T-helper 2 cell treated with Interferon-gamma antibody and Interleukin-4, amounts not matched to agents 100 ng/mL and 5 ng/mL, for 36 hours (primary cell): ENCODE results near the gene CATSPER3. TPM values are rescaled to one million over a fixed set of nuclear protein-coding genes. Genes with fewer than 3 reads are reported as not detected.

ENCODE experiments used
- intact Hi-C: fragments of 100-400 bp; cut with micrococcal nuclease; formaldehyde crosslinking; loops from one replicate; pipeline ENCODE4 v1.15.1; 2023
- total RNA-seq: library from RNA; stranded (reverse); gene quantifications from 2 replicates; pipeline ENCODE4 v1.2.3, GENCODE V29; 2022

Gene CATSPER3
- total RNA-seq, 1 donor from 2014 or later: 0.95 TPM

DNA sequence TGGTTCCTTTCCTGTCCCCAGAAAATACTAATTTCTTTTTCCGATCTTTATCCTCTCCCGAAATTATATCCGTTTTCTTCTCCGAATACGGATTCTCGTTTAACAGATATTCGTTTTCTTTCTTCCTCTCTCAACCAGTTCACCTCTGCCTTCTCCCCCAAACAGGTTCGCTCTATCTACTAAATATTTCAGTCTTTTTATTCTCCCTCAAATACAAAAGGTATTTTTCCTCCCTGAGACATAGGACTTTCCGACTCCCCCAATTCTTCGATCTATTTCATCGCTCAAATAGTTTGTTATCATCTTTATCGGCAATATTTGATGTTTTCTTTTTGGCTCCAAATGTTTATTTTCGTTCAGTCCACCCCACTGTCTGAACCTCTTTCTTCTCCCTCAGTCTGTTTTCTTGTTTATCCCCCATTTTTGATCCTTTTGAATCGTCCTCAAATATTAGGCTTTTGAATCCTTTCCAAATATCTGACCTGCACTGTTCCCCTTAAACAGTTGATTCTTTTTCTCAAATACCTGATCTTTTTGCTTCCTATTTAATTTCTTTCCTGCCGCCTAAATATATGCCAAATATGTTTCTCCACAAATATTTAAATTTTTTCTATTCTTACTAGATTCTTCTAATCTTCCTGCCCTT, 61.9 kb downstream of the CATSPER3 start:
- intact Hi-C loops: loop anchor here (5.0 to 10.0 kb wide), 4 partner anchors 65 to 508 kb away; partner anchors contain the start of genes CATSPER3 and NEUROG1

DNA sequence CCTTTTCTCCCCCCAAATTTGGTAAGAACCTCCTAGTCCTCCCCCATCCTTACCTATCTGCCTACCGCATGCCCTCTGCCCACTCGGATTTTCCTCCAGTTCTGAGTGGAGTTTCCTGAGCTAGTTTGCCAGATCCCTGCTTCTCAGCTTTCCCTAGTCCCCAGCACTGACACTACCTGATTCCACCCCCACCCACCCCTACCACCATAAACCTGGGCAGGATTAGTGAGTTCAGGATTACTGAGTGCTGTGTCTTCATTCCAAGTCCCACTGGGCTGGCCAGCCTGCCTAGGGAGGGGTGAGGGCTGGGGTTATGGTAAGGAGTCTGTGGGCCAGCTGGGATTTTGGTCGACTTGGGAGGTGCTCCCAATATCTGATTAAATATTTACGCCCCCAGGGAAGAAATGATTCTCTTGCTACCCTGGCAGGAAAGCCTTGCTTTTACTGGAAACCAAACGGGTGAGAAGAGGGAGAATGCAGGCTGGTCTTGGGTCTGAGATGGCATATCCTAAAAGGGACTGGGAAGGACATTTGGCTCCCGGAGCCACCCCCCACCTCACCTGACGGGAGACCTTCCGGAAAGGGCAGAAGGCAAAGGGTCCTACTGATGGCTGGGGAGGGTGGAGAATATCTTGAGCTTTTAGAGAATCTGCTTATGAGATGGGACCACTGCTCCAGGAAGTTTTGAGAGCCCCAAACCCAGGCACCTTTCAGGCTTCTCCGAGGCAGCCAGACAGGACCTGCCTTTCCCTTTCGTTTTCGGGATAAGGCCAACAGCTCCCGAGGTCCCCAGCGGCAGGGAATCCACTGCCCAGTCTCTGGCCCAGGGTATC, 62.6 kb downstream of the CATSPER3 start:
- intact Hi-C loops: loop anchor here (5.0 to 10.0 kb wide), 4 partner anchors 66 to 507 kb away; partner anchors contain the start of genes CATSPER3 and NEUROG1

DNA sequence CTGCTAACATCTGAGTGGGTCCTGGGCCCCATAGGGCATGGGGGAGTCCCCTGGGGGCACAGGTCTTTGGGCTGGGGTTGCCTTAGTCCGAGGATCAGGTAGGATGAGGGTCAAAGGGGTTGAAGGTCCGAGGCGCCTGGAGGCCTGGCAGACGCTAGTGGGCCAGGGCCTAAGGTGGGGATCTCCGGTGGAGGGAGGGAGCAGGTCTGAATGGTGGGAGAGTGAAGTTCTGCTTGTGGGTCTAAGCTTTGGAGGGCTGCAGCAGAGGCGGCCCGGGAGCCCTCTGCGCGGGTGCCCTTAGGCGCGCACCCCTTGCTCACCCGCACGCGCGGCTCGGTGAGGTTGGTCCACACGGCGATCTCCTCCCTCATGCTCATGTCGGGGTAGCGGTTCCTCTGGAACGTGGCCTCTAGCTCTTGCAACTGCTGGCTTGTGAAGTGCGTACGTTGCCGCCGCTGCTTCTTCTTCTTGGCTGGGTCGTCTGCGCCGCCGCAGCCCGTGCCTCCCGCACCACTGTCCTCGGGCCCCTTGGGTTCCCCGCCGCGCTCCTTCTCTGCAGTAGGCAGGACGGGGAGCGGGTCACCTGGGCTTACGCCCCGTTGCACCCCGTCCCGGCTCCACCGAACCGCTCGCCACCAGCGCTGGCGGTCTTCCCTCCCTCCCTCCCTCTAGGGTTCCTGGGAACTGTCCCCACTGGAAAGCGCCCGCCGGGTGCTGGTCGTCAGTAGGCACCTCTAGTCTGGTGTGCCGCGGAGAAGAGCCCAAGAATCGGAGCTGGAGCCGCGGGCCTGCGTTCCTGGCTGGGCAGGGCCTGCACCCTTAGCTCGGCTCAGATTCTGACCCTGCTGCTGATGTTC, 63.5 kb downstream of the CATSPER3 start:
- intact Hi-C loops: loop anchor here (5.0 to 10.0 kb wide), 4 partner anchors 66 to 506 kb away; partner anchors contain the start of genes CATSPER3 and NEUROG1

DNA sequence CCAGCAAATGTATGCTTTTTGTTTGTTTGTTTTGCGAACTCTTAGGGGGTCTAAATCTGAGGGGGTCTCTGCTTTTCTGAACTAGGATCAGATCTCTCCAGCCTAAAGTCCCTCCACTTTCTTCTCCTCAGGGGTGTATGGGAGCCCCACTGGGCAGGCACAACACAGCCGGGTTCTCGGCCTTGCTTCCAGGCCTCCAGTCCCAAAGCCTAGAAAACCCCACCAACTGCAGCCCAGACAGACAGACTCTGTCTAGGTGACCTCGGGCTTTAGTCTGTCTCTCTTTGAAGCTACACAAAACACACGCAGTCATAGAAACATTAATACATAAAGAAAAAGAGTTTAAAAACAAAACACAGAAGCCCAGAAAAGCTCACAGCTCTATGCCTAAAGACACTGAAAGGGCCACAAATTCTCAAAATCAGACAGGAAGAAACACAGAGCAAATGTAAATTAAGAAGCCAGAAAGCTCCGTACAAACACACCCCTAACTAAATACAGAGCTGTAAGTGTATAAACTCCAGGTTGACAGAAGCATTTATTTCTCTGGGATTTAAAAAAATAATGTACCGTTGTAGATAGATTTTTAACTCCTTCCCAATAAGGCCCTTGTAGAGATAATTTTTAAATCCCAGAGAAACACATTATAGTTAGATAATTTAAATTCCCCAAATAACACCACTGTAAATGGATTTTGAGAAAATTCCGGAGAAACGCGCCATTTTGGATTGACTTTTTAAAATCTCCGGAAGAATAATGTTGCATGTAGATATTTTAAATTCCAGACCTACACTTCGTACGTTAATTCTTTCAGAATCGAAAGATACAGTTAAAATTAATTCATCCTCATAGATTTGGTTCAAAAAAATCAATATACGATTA, 64.3 kb downstream of the CATSPER3 start:
- intact Hi-C loops: loop anchor here (5.0 to 10.0 kb wide), 4 partner anchors 67 to 505 kb away; partner anchors contain the start of genes CATSPER3 and NEUROG1

DNA sequence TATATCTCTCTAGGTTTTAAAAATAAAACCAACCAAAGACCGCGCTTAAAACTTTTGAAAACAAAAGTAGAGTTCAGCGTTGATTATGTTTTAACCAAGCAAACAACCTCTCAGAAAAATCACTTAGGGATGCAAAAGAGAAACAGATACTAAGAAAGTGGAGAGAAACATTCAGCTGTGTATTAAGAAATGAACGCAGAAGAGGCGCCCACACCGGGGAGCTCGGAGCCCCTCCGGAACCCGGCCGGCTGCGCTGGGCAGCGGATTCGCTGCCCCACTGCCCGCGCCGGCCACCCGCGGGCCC, 64.9 kb downstream of the CATSPER3 start:
- intact Hi-C loops: loop anchor here (5.0 to 10.0 kb wide), 4 partner anchors 68 to 505 kb away; partner anchors contain the start of genes CATSPER3 and NEUROG1

DNA sequence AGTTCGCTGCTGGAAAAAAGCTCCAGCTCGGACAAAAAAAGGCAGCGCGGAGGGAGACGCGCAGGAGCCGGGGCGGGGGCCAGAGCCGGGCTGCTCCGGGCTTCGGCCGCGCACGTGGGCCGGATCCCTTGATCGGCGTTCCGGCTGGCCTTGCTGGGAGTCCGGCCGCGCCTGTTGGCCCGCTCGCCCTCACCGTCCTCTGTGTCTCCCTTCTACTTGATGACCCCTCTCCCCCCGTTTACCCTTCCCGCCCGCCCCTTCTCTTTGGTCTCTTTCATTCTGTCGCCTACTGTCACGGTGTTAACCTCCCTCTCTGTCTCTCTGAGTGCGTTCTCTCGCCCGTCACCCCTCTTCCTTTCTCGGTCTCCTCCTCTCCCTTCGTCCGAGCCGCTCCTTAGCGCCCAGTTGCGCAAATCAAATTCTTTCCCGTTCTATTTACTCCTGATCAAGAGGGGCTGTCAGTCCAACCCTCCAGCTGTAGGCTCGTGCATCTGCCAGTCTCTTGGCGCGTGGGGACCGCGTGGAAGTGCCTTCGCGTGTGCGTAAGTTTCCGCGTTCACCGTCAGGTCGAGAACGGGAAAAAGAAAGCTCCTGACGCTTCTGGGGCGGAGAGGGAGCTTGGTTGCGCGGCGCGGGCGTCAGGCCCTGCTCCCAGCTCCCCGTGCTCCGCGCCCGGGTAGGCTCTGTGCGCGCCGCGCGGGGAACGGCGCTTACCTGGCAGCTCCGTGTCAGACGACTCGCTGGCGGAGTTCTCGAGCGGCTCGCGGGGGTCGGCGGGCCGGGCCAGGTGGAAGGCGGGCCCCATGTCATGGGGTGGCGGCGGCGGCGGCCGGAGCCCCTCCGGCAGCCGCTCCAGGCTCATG, 65.5 kb downstream of the CATSPER3 start:
- intact Hi-C loops: loop anchor here (5.0 to 10.0 kb wide), 4 partner anchors 68 to 504 kb away; partner anchors contain the start of genes CATSPER3 and NEUROG1

DNA sequence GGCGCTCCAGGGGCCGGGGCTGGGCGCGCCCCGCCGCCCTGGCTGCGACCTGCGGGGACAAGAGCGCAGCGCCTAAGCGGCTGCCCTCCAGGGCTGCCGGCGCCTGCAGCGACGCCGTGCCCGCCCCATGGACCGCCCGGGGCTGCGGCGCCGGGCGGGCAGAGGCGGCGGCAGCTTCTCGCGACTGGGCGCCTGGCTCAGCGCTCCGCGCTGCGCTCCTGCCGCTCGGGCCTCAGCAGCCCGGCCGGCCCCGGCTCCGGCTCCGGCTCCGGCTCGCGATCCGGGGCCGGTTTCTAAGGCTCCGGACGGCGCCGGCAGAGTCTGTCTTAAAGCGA, 66.2 kb downstream of the CATSPER3 start, which contains the start of gene PITX1:
Gene PITX1 (minus strand): TSS at position 328 of the 335 bp plus-strand sequence. CDS start 347 bp downstream, outside the sequence.
- intact Hi-C loops: loop anchor here (5.0 to 10.0 kb wide), 4 partner anchors 69 to 503 kb away; partner anchors contain the start of genes CATSPER3 and NEUROG1

DNA sequence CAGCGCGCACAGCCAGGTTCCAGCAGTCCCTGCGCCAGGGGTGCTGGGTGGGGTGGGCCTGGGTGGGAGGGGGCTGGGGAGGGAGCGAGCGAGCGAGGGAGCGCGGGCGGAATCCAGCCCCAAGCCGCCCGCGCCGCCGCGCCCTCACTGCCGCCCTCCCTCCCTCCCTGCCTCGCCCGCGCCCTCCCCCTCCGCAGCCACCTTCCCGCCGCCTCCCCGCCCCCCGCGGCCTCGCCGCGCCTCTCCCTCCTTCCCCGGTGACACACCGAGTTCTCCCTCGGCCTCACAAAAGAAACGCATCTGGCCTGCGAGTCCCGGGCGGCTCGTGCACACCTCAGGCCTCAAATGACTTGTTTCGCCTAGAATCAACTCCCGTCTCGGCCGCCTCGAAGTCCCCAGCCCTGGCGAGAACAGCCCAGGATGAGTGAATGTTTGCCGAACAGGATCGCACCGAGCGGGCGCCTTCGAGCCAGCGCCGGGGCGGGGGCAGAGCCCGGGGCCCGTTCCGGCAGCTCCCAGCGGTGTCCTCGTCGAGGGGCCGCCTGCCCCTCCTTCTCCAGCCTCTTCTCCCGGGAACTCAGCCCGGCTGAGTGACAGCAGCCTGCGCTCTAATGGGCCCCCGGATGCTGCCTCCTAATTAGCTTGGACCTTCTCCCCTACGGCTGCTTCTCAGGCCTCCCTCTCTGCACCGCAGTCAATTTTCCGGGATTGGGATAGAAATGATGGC, 66.7 kb downstream of the CATSPER3 start:
- intact Hi-C loops: loop anchor here (5.0 to 10.0 kb wide), 4 partner anchors 70 to 503 kb away; partner anchors contain the start of genes CATSPER3 and NEUROG1

DNA sequence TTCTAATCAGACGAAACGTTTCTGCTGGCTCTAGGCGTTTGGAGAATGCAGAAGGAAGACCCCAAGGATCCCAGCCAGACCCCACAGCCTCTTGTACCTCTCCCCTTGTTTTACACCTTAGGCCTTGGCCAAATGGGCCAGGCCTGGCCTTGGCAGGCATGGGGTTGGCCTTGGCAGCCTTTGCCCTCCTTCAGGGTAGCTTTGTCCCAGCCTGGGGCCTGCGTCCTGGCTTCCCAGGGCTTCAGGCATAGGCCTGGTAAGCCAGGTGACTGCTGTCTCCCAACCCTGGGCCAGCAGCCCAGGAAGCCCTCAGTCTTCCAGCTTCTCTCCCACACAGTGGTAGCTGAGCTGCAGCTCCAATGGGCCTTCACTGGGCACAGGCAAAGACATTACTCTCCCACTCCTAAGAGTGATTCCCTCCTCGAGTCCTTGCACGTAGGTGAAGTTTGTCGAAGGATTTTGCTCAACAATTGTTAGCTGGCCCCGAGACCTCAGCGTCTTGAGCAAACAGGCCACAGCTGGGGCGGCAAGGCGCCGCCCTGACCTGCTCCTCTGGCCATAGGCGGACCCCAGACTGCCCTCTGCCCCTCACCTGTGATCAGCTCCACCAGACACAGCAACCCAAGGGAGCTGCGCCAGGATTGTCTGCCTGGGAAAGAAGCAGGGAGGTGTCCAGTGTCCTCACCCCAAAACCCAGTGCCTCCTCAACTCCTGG, 67.4 kb downstream of the CATSPER3 start:
- intact Hi-C loops: loop anchor here (5.0 to 10.0 kb wide), 4 partner anchors 70 to 502 kb away; partner anchors contain the start of genes CATSPER3 and NEUROG1

DNA sequence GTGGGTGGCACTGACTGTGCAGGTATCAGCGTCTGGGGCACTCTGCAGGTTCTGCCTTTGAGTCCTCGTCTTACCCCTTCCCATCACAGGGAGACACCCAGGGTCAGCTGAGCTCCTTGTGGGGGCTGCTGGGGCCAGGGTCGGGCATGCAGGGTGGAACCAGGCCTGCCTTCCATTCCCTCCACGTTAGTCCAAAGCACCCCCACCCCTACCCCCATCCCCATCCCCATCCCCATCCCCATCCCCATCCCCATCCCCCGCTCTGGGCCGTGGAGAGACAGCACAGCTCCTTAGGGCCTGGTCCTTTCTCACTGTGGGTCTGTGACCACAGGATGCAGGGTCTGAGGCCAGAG, 67.9 kb downstream of the CATSPER3 start:
- intact Hi-C loops: loop anchor here (10.0 kb wide), 2 partner anchors 71 to 159 kb away; partner anchors contain the start of gene CATSPER3

DNA sequence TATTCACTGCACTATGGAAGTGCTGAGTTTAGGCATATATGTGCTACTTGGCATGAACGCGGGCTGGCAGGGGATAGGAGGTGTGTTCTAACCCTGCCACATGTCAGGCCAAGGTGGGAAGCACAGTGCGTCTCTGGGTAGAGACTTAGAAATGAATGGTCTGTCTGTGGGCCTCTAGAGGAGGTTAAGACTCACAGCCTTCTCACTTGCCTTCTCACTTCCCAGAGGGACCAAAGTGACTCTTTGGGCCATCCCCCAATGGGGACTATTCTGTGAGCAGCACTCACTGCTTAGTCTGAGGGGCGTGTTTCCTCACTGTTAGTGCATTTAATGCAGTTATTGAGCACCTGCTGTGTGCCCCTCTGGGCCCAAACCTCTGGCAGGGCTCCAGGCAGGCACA, 68.7 kb downstream of the CATSPER3 start:
- intact Hi-C loops: loop anchor here (10.0 kb wide), 2 partner anchors 72 to 158 kb away; partner anchors contain the start of gene CATSPER3

DNA sequence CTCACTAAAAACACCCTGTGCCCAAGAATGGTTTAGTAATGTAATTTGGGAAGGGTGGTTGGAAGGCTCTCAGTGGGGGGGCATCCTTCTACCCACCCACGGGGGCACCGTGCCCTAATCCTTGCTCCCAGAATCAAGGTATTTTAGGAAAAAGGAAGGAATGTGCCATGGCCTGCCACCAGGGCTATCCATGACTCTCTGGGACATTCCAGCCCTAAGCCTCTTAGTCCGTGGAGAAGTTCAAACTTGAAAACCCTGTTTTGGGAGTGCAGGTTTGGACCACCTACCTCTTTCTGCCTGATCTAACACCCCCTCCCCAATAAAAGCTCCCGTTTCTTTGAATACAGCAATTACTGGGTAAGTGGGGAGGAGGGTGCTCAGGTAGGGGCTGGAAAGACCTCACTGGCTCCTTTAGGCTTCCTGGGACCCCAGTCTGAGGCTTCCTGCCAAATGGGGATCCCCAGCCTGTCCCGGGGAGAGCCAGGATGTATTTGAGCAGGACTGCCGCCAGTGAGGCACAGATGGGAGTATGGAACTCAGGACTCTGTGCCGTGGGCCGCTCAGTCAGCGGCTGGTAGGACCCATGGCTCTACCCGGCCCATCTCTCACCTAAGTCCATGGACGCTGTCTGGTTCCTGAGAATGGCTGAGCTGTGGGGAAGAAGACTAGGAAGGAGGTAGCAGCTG, 70.0 kb downstream of the CATSPER3 start:
- intact Hi-C loops: loop anchor here (10.0 kb wide), 2 partner anchors 73 to 157 kb away; partner anchors contain the start of gene CATSPER3

DNA sequence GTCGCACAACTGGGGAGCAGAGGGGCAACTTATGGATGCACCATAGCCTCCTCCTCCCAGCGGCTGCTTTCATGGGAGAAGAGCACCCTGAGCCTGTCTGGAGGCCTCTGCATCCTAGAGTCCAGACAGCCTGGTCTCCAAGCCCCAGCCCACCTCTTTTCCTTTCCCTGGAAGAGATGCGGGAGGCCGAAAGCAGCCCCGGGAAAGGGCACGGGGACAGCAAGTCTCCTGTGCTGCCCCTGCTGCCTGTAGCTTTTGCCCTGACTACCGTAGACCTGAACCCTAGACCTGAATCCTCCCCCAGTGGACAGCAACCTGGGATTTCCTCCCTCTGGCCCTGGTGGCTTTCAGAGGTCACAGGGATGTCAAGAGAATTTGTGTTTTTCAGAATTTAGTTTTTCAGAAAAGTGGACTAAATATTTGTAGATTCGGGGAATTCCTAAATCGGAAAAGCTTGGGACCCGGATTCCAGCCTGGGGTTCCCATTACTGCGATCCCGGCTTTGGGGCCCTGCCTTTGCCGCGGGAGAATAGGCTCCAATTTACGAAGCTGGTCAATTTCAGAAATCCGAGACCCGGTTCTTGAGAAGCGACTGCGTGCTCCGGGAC, 70.6 kb downstream of the CATSPER3 start:
- intact Hi-C loops: loop anchor here (10.0 kb wide), 2 partner anchors 74 to 156 kb away; partner anchors contain the start of gene CATSPER3

DNA sequence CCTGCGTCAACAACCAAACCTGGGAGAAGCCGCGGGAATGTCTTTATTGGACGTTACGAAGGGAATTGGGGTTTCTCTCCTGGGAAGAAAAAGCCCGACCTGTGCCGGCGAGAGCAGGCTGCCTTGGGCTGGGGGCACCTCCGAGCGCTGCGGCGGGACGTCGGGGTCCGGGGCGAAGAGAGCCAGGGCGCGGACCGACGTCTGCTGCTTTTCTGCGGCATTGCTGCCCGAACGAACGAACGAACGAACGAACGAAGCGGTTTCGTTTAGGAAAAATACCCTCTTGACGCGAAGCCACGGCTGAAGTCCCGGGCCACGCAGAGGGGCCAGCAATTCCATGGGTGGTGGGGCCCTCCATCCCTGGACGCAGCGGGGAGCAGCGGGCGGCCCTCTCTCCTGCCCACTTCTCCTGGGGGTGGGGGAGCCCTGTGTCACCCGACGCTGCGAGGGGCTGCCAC, 71.1 kb downstream of the CATSPER3 start:
- intact Hi-C loops: loop anchor here (10.0 kb wide), 2 partner anchors 74 to 156 kb away; partner anchors contain the start of gene CATSPER3

DNA sequence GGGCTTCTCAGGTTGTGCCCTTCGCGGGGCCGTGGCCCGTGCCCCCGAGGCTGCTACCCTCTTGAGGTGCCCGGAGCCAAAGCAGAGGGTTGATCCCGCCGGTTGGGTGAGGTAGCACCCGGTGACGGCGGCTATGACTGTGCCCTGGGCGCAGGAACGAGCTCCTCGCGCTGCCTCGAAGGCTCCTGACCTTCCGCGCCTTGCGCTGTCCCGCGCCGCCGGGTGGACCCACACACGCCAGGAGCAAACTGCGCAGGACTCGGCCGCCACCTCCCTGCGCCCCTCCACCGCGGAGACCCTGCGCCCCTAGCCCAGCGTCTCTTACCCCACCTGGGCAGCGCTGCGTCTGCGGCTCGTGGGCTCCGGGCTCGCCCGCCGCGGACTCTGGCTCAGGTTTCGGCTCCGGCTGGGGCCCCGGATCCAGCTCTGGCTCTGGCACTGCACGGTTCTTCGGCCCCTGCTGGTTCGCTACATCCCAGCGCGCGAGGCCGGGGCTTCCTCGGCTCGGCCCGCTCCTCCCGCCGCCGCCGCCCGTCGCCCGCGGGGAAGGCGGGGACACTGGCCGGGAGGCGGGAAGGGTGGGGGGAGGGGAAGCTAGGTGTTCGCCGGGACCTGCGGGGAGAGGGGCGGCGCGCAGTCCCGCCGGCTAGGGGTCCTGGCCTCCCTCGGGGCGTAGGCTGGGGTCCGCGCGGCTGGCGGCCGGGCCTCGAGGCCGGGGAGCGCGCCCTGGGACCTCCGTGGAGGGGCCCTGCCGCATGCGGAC, 71.7 kb downstream of the CATSPER3 start:
- intact Hi-C loops: loop anchor here (10.0 kb wide), 2 partner anchors 75 to 155 kb away; partner anchors contain the start of gene CATSPER3
